Fibroblast of skin of scalp (primary cell): ENCODE measurements around the gene TAF7.
"Not testable (repeated sequence)": the region's sequence is repeated elsewhere in the genome, so short reads cannot be mapped to it uniquely, and the experiment has no call there.

ENCODE experiments used
- DNase-seq: peaks from one replicate; pipeline ENCODE4 v3.0.0-alpha.2; 2013

Gene TAF7

GRCh38 chr5:141338538-141339306 lies 18.1 kb upstream of the TAF7 start, which contains the start of gene PCDHGA2:
PCDHGA2 (plus strand) TSS chr5:141338760.
- DNase-seq = peak; percentile 65

- not testable (repeated sequence) for DNase-seq
These were observed 12.0 kb upstream of the TAF7 start for GRCh38 chr5:141332571-141332970.

GRCh38 chr5:141330299-141331080 lies 9.9 kb upstream of the TAF7 start, which contains the start of gene PCDHGA1:
PCDHGA1 (plus strand) TSS chr5:141330514.
- DNase-seq = peak; percentile 36

GRCh38 chr5:141328231-141328630 lies 7.6 kb upstream of the TAF7 start:
- DNase-seq = no peak

GRCh38 chr5:141326088-141326854 lies 5.7 kb upstream of the TAF7 start:
- peak; percentile 76 for DNase-seq

GRCh38 chr5:141322261-141322660 lies 1.7 kb upstream of the TAF7 start:
- DNase-seq = no peak

GRCh38 chr5:141319699-141320098 lies 885 bp downstream of the TAF7 start:
- no peak for DNase-seq

- DNase-seq = no peak
These were observed 1.4 kb downstream of the TAF7 start for GRCh38 chr5:141319202-141319601.

- DNase-seq = not testable (repeated sequence)
These were observed 3.6 kb downstream of the TAF7 start for GRCh38 chr5:141316963-141317362.

- DNase-seq = no peak
These were observed 6.9 kb downstream of the TAF7 start for GRCh38 chr5:141313711-141314110.

- no peak for DNase-seq
These were observed 14.0 kb downstream of the TAF7 start for GRCh38 chr5:141306630-141307029.

- no peak for DNase-seq
These were observed 16.8 kb downstream of the TAF7 start, which contains the start of gene SLC25A2 for GRCh38 chr5:141303756-141304155. SLC25A2 (minus strand) TSS chr5:141304049; CDS start chr5:141303865, 184 bp downstream.

- DNase-seq = no peak
These were observed 22.2 kb downstream of the TAF7 start for GRCh38 chr5:141298376-141298775.

- DNase-seq = no peak
These were observed 47.7 kb downstream of the TAF7 start for GRCh38 chr5:141272906-141273305.

GRCh38 chr5:141269195-141269594 lies 51.4 kb downstream of the TAF7 start:
- DNase-seq = no peak
